Cardiac fibroblast (primary cell): ENCODE data around the gene PAK6.

Experiments used
- DNase-seq, 2 donors: peaks; one replicate each; pipeline versions ENCODE4 v3.0.0 to v3.0.0-alpha.2; 2010; ENCODE audit warnings: low read depth in 2 of 2
- H3K4me3 ChIP-seq, 2 donors: replicated peaks in 1 of 2; 1 replicate in 1 of 2; 2 replicates in 1 of 2; pipeline ENCODE4 v1.5.1; 2011; ENCODE audit warnings: low read depth in 2 of 2, low read length in 2 of 2, mild to moderate bottlenecking in 2 of 2, moderate library complexity in 1 of 2
- TF ChIP-seq, protein P1 (sequence below): IDR thresholded peaks from one replicate; pipeline ENCODE4 v1.5.1; 2011; ENCODE audit warnings: low read depth, mild to moderate bottlenecking, low read length, inconsistent platforms

PAK6 gene

DNA sequence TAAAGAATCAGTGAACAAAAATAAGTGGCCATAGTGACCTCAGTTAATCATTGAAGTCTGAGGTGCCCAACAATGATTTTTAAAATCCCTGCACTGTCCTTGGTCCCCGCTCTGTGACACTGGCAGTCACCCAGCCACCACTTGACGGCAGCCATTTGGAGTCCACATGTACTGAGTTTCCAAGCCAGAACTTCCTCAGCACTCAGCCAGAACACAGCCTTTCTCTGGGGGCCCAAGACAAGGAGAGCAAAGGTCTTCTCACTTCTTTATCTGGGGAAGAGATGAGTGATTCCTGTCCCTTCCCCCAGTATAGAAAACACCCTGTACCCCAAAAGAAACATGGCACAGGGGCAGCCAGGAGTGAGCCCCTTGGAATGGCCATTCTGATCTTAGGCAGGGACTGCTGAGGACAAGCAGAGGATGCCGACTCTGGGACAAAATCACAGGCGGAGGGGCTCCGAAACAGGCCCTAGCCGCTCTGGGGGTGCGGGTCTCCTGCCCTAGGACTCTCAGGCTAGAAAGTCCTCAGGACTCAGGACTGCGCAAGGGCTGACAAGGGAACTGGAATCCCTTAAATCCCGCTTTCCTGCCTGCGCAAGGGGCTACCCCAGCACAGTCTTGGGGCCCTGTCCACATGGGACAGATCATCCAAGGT is 12.8 kb downstream of the PAK6 start:
- no peak overlapping the region for H3K4me3 ChIP-seq
- DNase-seq = no peak
- TF ChIP-seq, protein P1, sequence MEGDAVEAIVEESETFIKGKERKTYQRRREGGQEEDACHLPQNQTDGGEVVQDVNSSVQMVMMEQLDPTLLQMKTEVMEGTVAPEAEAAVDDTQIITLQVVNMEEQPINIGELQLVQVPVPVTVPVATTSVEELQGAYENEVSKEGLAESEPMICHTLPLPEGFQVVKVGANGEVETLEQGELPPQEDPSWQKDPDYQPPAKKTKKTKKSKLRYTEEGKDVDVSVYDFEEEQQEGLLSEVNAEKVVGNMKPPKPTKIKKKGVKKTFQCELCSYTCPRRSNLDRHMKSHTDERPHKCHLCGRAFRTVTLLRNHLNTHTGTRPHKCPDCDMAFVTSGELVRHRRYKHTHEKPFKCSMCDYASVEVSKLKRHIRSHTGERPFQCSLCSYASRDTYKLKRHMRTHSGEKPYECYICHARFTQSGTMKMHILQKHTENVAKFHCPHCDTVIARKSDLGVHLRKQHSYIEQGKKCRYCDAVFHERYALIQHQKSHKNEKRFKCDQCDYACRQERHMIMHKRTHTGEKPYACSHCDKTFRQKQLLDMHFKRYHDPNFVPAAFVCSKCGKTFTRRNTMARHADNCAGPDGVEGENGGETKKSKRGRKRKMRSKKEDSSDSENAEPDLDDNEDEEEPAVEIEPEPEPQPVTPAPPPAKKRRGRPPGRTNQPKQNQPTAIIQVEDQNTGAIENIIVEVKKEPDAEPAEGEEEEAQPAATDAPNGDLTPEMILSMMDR = no peak

DNA sequence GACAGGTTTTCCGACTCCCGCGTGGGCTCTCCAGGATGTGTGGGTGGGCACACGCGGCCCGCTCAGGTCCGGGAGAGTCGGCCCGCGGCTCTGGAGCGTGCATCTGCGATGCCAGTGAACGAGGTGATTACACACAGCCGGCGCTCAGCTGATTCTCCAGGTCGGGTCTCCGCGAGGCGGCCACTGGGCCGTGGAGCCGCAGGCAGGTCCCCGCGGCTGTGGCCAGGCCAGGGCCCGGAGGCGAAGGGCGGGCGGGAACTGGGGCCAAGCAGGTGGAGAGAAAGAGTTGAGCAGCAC is 13.2 kb downstream of the PAK6 start:
- peak overlapping the region in 1 of 2 donors; percentile 41 for H3K4me3 ChIP-seq
- TF ChIP-seq, protein P1 = no peak
- DNase-seq = no peak

DNA sequence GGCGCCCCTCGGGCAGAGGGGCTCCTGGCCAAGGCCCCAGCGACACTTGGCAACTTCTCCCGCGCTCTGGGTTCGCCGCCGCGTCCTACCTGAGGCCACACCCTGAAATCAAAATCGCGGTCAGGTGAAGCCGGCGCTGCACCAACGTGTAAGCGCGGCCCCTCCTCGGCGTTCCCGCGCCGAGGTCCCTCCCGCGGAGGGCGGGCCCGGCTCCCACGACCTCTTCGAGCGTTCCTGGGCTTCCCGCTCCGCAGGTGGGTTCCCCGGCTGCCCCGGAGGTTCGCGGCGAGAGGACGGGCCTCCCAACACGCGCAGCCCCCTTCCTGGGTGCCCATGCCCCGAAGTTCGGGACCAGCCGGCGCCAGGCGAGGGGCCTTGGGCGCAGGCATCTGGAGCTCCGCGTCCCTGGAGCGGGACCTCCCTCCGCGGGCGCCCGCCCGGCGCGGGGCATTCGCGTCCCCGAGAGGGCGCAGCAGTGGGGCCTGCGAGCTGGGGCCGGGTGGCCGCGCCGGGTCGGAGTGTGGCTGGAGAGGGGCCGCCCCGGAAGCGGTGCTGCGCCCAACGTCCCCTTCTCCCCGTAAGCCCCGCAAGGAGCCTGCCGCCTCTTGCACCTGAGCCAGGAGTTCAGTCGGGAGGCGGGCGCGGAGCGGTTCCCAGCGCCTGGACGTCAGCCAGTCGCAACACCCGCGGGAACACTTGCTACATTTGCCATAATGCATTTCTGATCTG is 13.7 kb downstream of the PAK6 start:
- H3K4me3 ChIP-seq = peak overlapping the region; percentile 39 to 41
- TF ChIP-seq, protein P1 = no peak
- DNase-seq = peak in 1 of 2 donors; percentile 27

DNA sequence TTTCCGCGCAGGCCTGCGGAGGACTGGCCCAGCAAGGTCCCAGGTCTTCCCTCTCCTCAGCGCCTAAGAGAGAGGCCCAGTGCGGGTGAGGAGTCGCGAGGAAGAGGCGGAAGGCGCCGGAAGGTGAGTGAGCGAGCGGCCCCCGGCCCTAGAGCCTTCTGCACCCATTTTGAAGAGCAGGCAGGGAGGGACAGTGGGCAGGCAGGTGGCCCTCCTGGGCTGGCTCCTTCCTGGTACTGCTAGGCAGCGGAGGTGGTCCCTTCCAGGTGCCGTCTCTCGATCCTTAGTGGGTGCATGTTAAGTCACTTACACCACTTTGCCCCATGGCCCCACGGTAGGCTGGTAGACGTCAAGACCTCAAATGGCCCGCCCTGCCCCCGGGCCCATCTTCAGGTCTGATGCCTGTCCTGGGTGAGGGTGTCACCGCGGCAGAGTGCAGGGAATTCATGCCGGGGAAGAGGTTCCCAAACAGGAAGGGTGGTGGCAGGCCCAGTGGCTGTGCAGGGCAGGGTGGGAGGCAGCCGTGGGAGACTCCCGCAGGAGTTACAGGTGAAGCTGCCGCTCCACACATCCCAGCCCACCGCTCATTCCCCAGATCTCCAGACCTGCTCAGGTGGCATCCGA is 14.4 kb downstream of the PAK6 start:
- H3K4me3 ChIP-seq = peak overlapping the region; percentile 39 to 41
- TF ChIP-seq, protein P1 = no peak
- no peak for DNase-seq

DNA sequence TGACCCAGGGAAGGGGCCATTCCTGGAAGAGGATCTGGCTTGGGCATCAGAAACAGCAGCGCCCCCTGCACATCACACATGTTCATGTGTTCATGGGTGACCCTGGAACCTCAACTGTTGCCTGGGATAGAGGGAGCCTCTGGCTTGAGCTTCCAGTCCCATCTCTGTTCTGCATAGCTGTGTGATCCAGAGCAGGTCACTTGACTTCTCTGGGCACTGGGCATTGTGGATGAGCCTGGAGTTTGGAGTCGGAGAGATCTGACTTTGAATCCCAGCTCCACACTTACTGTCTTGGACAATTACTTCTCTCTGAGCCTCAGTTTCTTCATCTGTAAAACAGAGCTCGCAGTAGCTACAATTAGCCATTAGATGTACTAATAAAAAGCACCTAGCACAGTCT is 15.6 kb downstream of the PAK6 start:
- H3K4me3 ChIP-seq = no peak overlapping the region
- no peak for DNase-seq
- TF ChIP-seq, protein P1 = no peak

DNA sequence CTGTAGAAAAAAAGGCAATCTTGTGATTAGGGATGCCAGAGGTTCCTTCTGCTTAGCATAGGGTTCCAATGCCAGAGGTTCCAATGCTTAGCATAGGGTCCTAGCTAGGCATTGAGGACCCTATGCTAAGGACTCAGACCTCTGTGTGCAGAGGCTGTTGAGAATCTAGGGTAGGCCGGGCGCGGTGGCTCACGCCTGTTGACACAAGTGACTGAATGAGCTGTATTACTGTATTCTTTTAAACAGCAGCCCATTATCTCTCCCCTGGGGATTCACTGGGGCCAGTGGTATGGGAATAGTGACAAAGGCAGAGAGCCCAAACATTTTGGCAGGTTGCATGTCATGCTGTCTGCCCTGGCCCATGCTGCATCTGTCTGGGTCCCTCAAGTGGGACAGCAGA is 16.2 kb downstream of the PAK6 start:
- DNase-seq = no peak
- TF ChIP-seq, protein P1 = no peak
- H3K4me3 ChIP-seq = no peak overlapping the region
